ENCODE results near the gene TLN1.

The TLN1 gene

DNA sequence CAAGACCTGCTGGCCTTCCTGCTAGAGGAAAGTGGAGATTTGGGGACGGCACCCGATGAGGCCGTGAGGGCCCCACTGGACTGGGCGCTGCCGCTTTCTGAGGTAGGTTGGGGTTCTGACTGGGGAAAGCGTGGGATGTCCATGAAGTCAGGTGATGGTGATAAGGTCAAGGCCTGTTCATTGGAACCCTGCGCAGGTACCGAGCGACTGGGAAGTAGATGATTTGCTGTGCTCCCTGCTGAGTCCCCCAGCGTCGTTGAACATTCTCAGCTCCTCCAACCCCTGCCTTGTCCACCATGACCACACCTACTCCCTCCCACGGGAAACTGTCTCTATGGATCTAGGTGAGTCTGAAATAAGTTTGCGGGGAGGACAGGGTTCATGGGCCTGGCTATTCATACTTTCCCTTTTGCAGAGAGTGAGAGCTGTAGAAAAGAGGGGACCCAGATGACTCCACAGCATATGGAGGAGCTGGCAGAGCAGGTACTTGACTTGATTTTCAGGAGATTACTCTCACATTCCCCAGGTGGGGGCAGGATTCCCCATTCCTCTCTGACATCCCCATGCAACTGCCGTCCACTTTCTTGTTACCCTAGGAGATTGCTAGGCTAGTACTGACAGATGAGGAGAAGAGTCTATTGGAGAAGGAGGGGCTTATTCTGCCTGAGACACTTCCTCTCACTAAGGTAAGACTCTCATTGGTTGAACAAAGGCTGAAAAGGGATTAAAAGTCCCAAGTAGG, 976 bp upstream of the TLN1 start:
- in situ Hi-C loops (cut with HindIII; ENCODE audit: low sequenced_read_pairs): no loop called here

- in situ Hi-C loops (cut with HindIII; ENCODE audit: low sequenced_read_pairs): no loop called here
Observed at GRCh38 chr9:35731415-35732184, 395 bp downstream of the TLN1 start.

DNA sequence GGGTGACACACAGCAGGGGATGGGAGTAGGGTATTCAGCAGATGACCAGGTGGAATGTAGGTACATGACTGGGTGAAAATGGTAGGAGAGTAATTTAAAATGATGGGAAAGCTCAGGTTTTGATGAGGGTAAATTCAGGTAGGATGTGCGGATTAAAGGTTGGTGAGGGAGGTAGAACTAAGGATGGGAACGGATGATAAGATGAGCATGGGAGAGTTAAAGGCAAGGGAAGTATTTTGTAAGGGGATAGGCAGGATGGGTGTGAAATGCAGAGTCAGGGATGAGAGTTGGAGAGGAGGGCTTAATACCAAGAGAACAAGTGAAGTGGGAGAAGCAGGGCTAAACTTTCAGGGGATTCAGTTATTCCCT, 1.5 kb downstream of the TLN1 start:
- in situ Hi-C loops (cut with HindIII; ENCODE audit: low sequenced_read_pairs): no loop called here

DNA sequence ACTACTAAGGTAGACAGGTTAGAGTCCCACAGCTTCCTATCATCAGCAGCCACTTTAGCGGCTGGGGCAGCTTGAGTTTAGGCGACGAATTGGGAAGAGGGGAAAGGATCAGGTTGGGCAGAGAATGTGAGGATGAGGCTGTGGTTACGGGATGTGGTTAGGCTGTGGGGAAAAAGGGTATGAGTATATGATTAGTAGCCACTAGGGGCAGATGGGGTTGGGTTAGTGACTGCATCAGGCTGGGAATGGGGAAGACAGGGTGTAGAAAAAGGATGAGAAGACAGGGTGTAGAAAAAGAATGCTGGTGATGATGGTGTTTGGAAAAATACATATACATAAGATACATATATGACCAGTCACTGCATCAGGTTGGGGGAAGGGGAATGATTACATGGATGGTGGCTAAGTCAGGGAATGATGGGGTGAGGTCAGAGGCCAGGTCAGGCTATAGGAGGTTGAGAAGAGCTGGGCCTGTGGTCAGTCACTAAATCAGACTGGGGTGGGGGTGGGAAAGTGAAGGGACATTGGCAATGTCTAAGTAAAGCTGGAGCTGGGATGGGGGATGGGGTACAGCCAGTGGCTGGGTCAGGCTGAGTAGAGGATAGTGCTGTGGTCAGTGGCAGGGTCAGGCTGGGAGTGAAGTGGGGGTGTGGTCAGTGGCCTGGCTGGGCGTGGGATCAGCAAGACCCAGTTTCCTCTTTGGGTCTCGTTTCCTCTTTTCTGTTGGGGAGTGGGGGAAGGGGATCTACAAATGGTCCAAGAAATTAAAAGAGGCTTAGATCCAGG, 2.1 kb downstream of the TLN1 start:
- in situ Hi-C loops (cut with HindIII; ENCODE audit: low sequenced_read_pairs): loop anchor here (5.0 kb wide), 1 partner anchor 48 kb away; no protein-coding TSS in a partner anchor

- in situ Hi-C loops (cut with HindIII; ENCODE audit: low sequenced_read_pairs): loop anchor here (5.0 kb wide), 1 partner anchor 47 kb away; no protein-coding TSS in a partner anchor
Observed at GRCh38 chr9:35729101-35729500, 2.9 kb downstream of the TLN1 start.

DNA sequence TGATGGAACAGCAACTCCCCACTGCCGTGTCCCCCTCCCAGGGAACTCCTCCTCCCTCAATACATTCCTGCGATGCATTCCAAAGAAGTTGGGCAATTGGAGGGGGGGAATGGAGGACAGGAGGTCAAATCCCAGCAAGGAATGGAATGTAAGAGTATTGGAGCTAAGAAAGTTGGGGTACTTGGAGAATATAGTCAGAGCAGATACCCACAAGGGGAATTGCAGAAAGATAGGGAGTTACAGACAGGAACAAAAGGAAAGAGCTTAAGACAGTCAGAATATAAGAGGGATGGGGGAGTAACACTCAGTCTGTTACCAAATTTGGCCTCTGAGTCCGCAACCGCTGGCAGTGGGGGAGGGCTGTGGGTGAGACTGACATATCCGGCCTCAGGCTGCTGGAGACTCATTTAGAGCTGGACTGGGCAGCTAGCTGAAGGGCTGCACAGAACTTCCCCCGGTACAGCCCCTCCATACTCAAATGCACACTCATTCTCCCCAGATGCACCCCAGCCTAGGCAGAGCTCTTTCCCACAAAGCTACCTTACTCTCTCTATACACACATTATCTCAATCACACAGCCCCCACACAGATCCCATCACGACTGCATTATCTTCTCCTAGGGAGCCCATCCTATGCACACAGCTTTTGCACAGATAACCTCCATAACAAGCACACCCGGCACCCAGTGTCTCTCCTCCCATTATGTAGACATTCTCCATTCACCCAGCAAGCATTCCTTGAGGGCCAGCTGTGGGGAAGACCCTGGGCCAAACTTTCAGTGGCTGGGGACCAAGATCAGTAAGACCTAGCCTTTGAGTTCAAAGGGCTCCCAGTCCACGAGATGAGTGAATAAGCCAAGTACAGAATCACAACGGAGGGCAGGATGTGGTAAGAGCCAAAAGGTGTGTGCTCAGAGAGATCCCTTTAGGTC, 3.7 kb downstream of the TLN1 start:
- in situ Hi-C loops (cut with HindIII; ENCODE audit: low sequenced_read_pairs): loop anchor here (5.0 kb wide), 1 partner anchor 46 kb away; no protein-coding TSS in a partner anchor

DNA sequence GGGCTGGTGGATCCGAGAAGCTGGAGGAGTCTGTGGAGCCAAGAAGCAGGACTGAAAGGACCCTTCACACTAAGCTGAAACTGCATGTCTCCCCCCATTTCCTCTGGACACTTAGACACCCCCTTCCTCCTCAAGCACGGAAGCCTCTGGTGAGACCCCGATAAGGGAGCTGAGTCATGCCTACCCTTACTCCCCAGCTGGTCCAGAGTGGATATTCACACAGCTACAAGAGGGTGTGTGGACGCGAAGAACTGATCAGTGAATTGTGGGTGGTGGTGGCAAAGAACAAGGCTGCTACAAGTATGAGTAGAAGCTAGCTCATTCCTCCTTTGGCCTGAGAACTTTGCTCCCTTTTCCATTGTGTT, 4.3 kb downstream of the TLN1 start:
- in situ Hi-C loops (cut with HindIII; ENCODE audit: low sequenced_read_pairs): loop anchor here (5.0 kb wide), 1 partner anchor 45 kb away; no protein-coding TSS in a partner anchor

DNA sequence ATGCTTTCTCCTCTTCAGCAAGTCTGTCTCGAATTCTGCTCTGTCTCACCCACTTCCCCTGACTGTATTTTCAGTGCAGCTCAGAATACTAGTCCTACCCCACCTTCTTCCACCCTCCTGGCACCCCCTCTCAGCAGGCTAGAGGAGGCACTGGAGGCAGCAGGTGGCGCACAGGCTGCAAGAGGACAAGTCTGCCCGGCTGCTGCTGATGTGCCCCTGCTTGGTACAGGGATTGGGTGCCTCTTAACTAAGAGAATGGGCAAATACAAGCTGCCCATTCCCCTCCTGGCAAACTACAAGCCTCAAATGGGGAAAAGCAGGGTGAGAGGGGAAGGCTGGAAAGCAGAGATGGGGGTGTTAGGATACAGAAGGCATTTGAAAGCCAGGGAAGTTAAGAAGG, 5.1 kb downstream of the TLN1 start:
- in situ Hi-C loops (cut with HindIII; ENCODE audit: low sequenced_read_pairs): loop anchor here (5.0 kb wide), 1 partner anchor 45 kb away; no protein-coding TSS in a partner anchor

- in situ Hi-C loops (cut with HindIII; ENCODE audit: low sequenced_read_pairs): loop anchor here (5.0 kb wide), 1 partner anchor 43 kb away; no protein-coding TSS in a partner anchor
Observed at GRCh38 chr9:35725362-35725761, 6.6 kb downstream of the TLN1 start.

DNA sequence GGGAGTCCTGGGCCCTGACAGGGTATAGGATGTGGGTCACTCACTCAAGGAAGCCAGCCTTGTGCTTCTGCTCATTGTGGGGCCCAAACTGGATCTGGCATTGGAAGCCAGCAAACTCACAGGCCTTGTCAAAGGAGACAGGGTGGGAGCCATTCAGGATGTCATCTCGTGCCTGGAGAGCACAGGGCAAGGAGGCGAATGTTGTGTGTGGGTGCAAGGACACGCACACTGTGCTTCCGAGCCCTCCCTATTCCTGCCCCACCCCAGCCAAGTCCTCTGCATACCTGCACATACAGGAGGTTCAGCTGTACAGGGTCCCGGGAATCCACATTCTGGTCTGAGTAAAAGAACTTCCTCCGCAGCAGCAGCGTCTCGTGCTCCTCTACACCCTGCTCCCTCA, 8.1 kb downstream of the TLN1 start:
- in situ Hi-C loops (cut with HindIII; ENCODE audit: low sequenced_read_pairs): no loop called here

GRCh38 chr9:35723426-35723825, 8.6 kb downstream of the TLN1 start:
- in situ Hi-C loops (cut with HindIII; ENCODE audit: low sequenced_read_pairs): no loop called here

DNA sequence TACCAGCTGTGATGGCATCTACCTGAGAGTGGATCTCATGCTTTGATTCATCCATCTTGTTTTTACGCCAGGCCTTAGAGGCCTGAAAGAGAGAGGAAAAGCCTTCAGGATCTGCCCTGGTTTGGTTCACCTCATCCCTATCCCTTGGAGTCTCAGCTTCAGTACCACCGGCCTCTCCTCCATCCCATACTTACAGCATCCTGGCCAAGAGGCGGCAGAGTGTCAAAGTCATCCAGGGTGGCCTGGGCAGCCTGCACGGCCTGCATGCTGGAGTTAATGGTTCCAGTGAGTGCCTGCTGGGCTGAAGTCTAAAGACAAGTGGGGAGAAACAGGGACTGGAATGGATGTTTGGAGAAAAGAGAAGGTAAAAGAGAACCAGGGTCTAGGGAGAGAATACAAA, 12.4 kb downstream of the TLN1 start:
- in situ Hi-C loops (cut with HindIII; ENCODE audit: low sequenced_read_pairs): no loop called here

DNA sequence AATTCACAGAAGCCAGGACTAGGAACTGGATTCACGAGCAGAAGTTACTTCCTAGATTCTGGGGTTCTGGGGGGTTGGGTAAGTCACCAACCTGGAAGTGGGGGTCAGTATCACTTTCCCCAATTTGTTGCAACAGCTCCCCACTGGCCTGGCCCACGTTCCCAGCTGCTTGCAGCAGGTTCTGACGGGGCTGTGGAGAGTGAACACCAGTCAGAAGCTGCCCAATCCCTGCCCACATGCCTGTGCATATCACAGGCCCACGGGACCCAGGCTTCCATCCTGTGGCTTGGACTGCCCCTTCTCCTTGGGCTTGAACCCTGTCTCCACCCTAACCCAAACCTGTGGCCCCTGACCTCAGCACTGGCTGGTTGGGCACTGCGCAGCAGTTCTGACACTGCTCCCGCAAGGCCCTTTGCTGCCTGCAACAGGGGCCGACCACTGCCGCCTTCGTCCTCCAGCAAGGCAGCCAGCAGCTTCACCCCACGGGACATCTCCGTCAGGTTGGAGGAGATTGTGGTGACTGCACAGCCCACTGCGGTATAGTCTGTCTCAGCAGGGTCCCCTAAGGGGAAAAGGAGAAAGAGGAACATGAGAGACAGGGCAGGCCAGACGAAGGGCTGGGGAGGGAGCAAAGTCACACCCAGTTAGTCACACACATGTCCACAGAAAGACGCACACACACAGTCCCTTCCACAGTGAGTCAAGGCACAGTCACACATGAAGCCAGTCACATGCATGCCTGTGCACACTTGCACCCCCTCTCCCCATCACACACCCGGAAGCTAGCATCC, 13.1 kb downstream of the TLN1 start:
- in situ Hi-C loops (cut with HindIII; ENCODE audit: low sequenced_read_pairs): no loop called here

GRCh38 chr9:35717132-35717870, 14.7 kb downstream of the TLN1 start:
- in situ Hi-C loops (cut with HindIII; ENCODE audit: low sequenced_read_pairs): no loop called here

DNA sequence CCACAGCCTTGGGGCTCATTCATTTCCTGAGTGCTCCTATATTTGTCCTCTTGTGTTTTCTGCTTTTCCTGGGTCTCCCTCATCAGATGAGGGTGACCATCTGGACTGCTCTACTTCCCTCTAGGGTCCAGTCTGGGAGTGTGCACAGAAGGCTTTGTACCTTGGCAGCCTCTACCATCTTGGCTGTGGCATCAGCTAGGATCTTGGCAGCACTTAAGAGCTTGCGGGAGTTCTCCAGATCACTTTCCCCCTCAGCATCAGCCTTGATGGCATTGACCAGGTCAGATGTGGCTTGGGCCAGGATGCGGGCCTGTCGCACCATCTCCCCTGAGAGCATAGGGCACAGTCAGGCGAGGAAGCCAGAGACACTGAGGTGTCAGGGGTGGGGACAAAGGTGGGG, 15.8 kb downstream of the TLN1 start:
- in situ Hi-C loops (cut with HindIII; ENCODE audit: low sequenced_read_pairs): no loop called here

DNA sequence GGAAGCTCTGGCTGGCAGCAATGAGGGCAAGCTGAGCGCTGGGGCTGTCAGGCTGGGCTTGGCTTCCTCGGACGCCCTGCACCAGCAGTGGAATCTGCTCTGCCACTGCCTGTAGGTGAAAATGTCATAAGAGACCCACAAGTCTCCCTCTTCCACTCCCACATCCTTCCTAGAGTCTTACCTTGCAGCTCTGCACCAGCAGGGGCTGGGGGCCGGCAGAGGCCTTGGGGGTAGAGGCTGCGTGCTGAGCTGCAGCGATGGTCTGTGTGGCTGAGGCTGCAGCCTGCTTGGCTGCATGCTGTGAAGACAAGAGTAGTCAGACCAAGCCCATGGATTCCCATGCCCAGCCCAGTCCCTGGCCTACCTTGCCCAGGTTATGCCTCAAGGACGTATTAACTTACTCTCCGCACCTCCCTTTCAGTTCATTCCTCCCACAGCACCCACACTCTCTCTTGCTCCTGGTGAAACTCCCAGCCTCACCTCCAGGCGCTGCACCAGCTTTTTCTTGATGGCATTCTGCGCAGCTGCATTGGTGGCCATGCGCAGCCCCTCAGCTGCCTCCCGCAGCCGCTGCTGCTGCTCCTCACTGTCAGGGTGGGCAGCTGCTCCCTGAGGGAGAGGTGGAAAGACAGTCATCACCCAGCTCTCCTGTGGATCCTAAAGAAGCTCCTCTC, 17.3 kb downstream of the TLN1 start:
- in situ Hi-C loops (cut with HindIII; ENCODE audit: low sequenced_read_pairs): loop anchor here (5.0 kb wide), 1 partner anchor 67 kb away; no protein-coding TSS in a partner anchor

GRCh38 chr9:35714123-35714522, 17.9 kb downstream of the TLN1 start:
- in situ Hi-C loops (cut with HindIII; ENCODE audit: low sequenced_read_pairs): loop anchor here (5.0 kb wide), 1 partner anchor 67 kb away; no protein-coding TSS in a partner anchor

DNA sequence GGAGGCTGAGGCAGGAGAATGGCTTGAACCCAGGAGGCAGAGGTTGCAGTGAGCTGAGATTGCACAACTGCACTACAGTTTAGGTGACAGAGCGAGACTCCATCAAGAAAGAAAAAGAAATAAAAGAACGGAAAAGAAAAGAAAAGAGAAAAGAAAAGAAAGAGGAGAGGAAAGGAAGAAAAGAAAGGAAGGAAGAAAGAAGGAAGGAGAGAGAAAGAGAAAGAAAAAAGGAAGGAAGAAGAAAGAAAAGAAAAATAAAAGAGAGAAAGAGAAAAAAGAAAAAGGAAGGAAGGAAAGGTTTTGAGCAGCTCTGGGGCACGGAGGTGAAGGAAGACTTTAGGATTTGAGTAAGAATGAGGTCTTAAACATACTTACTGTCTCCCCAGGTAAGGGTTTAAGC, 18.4 kb downstream of the TLN1 start:
- in situ Hi-C loops (cut with HindIII; ENCODE audit: low sequenced_read_pairs): loop anchor here (5.0 kb wide), 1 partner anchor 66 kb away; no protein-coding TSS in a partner anchor

Data from endothelial cell of hepatic sinusoid (primary cell).